ENCODE data around the gene ANXA3. TPM values are rescaled to one million over a fixed set of nuclear protein-coding genes. Genes with fewer than 3 reads are reported as not detected.
"Not testable (repeated sequence)": the region's sequence is repeated elsewhere in the genome, so short reads cannot be mapped to it uniquely, and the experiment has no call there.

Gene ANXA3
- polyA plus RNA-seq, 3 donors: 0.31 to 0.64 (median 0.55) TPM

DNA sequence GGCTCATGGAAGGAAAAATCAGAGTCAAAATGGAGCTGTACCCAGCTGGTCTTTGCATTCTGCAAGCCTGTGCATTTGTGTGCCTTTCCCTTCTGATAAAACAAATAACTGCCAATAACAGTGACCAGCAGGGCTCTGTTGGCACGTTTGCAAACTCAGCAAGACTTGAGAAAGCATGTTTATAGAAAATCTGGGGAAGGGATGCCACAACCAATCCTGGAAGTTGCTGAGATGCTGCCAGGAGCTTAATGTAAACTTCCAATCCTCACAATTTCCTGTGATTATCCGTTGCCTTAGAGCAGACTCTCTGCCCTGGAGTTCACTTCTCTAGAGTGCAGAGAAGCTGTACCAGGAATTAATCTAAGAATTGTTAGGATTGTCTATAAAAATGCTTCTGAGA, 6.9 kb upstream of the ANXA3 start:
- no peak overlapping the region for H2AFZ ChIP-seq (ENCODE audit: insufficient read depth, low read depth, low read length, poor library complexity, severe bottlenecking)
- no peak overlapping the region for H3K27ac ChIP-seq (ENCODE audit: low read depth in 1 of 2, low read length in 2 of 2)
- Mint-ChIP-seq H3K36me3 (no peaks in the 10 kb centered on the region), H3K27me3 (ENCODE audit: low read depth in 3 of 3) (peaks cover 0 to 1% (median under 1%) of the 10 kb centered on the region in 3 donors), H3K4me1 (no peaks in the 10 kb centered on the region), H3K9me3 (peaks cover 3 to 17% (median 11%) of the 10 kb centered on the region in 7 donors), H3K4me3 (no peak overlapping the region), H3K27ac (no peak overlapping the region)
- H4K20me1 ChIP-seq (ENCODE audit: insufficient read depth, low read length): no peaks in the 10 kb centered on the region
- H3K36me3 ChIP-seq (replicated peaks in 1 of 2; ENCODE audit: control insufficient read depth in 1 of 2, insufficient read depth in 2 of 2, low read length in 2 of 2): no peaks in the 10 kb centered on the region
- H3K4me1 ChIP-seq (ENCODE audit: control insufficient read depth in 1 of 2, insufficient read depth in 2 of 2, low read length in 2 of 2): no peaks in the 10 kb centered on the region
- 100% methylated on average over 1 of the region's 2 CpGs for WGBS (ENCODE audit: insufficient coverage)
- no peaks in the 10 kb centered on the region for H3K9me3 ChIP-seq (replicated peaks in 1 of 2; ENCODE audit: control insufficient read depth in 1 of 2, insufficient read depth in 1 of 2, low read length in 2 of 2)
- no peak for DNase-seq
- H3K79me2 ChIP-seq (ENCODE audit: insufficient read depth, low read length): no peaks in the 10 kb centered on the region
- no peak overlapping the region for H3K4me2 ChIP-seq (replicated peaks; ENCODE audit: extremely low read depth, low read length, poor library complexity, severe bottlenecking)
- no peak overlapping the region for H3K9ac ChIP-seq (ENCODE audit: insufficient read depth, low read length, poor library complexity, severe bottlenecking)
- intact Hi-C loops (cut with micrococcal nuclease): no loop called here
- H3K4me3 ChIP-seq (replicated peaks in 1 of 3; ENCODE audit: low read depth in 2 of 3, low read length in 3 of 3): no peak overlapping the region
- peaks cover 2% of the 10 kb centered on the region in 2 donors for H3K27me3 ChIP-seq (ENCODE audit: control insufficient read depth in 2 of 2, insufficient read depth in 2 of 2, low read length in 2 of 2)
- TF ChIP-seq, protein P1, sequence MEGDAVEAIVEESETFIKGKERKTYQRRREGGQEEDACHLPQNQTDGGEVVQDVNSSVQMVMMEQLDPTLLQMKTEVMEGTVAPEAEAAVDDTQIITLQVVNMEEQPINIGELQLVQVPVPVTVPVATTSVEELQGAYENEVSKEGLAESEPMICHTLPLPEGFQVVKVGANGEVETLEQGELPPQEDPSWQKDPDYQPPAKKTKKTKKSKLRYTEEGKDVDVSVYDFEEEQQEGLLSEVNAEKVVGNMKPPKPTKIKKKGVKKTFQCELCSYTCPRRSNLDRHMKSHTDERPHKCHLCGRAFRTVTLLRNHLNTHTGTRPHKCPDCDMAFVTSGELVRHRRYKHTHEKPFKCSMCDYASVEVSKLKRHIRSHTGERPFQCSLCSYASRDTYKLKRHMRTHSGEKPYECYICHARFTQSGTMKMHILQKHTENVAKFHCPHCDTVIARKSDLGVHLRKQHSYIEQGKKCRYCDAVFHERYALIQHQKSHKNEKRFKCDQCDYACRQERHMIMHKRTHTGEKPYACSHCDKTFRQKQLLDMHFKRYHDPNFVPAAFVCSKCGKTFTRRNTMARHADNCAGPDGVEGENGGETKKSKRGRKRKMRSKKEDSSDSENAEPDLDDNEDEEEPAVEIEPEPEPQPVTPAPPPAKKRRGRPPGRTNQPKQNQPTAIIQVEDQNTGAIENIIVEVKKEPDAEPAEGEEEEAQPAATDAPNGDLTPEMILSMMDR (IDR thresholded peaks at IDR 0.05): no peak

DNA sequence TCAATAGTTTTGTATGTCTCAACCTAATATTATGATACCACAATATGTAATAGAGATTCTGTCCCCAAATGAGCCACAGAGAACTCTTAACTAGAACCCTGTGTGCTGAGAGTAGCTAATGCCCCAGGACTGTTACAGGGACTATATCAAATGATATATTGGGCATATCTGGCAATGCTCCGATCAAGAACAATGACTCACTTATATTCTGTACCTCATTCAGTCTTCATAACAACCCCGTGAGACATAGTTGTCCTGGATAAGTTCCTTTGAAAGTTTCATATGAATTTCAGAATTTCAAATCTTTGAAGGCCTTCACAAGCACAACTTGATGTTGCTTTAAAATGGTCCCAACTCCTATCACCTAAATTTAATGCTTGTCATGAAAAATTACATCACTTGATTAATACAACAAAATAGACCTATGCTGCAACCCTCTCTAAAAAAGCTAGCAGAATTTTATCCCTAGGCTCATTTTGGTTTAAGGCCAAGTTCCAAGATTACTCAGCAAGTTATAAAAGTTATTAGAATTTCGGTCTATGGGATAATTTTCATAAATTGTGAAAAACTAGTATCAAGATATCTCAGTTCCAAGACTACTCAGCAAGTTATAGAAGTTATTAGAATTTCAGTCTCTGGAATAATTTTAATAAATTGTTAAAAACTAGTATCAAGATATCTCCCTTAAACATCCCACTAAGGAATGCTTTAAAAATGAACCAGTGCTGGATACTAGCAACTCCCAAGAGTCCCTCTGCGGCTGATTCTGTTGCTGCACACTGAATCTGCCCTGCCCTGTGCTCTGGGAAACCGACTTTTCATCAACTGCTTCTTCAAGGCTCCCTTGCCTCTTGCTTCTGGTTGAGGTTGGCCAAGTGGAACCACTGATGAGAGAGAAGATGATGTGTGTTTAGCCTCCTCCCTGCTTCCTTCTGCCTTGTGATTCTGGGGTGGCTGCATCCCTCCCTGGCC, 6.0 kb upstream of the ANXA3 start:
- peaks cover 8 to 10% (median 9%) of the 10 kb centered on the region in 3 donors for H3K27me3 Mint-ChIP-seq (ENCODE audit: low read depth in 3 of 3)
- Histone ChIP-seq H3K4me1 (ENCODE audit: control insufficient read depth in 1 of 2, insufficient read depth in 2 of 2, low read length in 2 of 2) (no peaks in the 10 kb centered on the region), H2AFZ (ENCODE audit: insufficient read depth, low read depth, low read length, poor library complexity, severe bottlenecking) (no peak overlapping the region), H3K79me2 (ENCODE audit: insufficient read depth, low read length) (no peaks in the 10 kb centered on the region), H3K27me3 (ENCODE audit: control insufficient read depth in 2 of 2, insufficient read depth in 2 of 2, low read length in 2 of 2) (peaks cover 10 to 11% of the 10 kb centered on the region in 2 donors), H3K27ac (ENCODE audit: low read depth in 1 of 2, low read length in 2 of 2) (no peak overlapping the region), H3K4me3 (replicated peaks in 1 of 3; ENCODE audit: low read depth in 2 of 3, low read length in 3 of 3) (no peak overlapping the region), H3K9ac (ENCODE audit: insufficient read depth, low read length, poor library complexity, severe bottlenecking) (no peak overlapping the region), H3K9me3 (replicated peaks in 1 of 2; ENCODE audit: control insufficient read depth in 1 of 2, insufficient read depth in 1 of 2, low read length in 2 of 2) (no peaks in the 10 kb centered on the region), H4K20me1 (ENCODE audit: insufficient read depth, low read length) (no peaks in the 10 kb centered on the region), H3K4me2 (replicated peaks; ENCODE audit: extremely low read depth, low read length, poor library complexity, severe bottlenecking) (no peak overlapping the region), H3K36me3 (replicated peaks in 1 of 2; ENCODE audit: control insufficient read depth in 1 of 2, insufficient read depth in 2 of 2, low read length in 2 of 2) (no peaks in the 10 kb centered on the region)
- H3K36me3 Mint-ChIP-seq: no peaks in the 10 kb centered on the region
- 100% methylated on average over 2 of the region's 5 CpGs for WGBS (ENCODE audit: insufficient coverage)
- no peak overlapping the region for H3K27ac Mint-ChIP-seq
- H3K4me3 Mint-ChIP-seq: no peak overlapping the region
- H3K9me3 Mint-ChIP-seq: peaks cover 3 to 15% (median 9%) of the 10 kb centered on the region in 7 donors
- H3K4me1 Mint-ChIP-seq: no peaks in the 10 kb centered on the region
- TF ChIP-seq, protein P1 (IDR thresholded peaks at IDR 0.05): no peak
- intact Hi-C loops (cut with micrococcal nuclease): no loop called here
- no peak for DNase-seq

DNA sequence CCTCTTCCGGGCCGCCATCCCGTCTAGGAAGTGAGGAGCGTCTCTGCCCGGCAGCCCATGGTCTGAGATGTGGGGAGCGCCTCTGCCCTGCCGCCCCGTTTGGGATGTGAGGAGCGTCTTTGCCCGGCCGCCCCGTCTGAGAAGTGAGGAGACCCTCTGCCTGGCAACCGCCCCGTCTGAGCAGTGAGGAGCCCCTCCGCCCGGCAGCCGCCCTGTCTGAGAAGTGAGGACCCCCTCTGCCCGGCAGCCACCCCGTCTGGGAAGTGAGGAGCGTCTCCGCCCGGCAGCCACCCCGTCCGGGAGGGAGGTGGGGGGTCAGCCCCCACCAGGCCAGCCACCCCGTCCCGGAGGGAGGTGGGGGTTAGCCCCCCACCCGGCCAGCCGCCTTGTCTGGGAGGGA, 3.7 kb upstream of the ANXA3 start:
- intact Hi-C loops (cut with micrococcal nuclease); H4K20me1 ChIP-seq (ENCODE audit: insufficient read depth, low read length); H2AFZ ChIP-seq (ENCODE audit: insufficient read depth, low read depth, low read length, poor library complexity, severe bottlenecking); H3K27ac ChIP-seq (ENCODE audit: low read depth in 1 of 2, low read length in 2 of 2); H3K4me3 Mint-ChIP-seq; H3K27ac Mint-ChIP-seq; H3K4me2 ChIP-seq (replicated peaks; ENCODE audit: extremely low read depth, low read length, poor library complexity, severe bottlenecking); DNase-seq; H3K36me3 ChIP-seq (replicated peaks in 1 of 2; ENCODE audit: control insufficient read depth in 1 of 2, insufficient read depth in 2 of 2, low read length in 2 of 2); H3K36me3 Mint-ChIP-seq; H3K9me3 ChIP-seq (replicated peaks in 1 of 2; ENCODE audit: control insufficient read depth in 1 of 2, insufficient read depth in 1 of 2, low read length in 2 of 2); H3K79me2 ChIP-seq (ENCODE audit: insufficient read depth, low read length); H3K4me3 ChIP-seq (replicated peaks in 1 of 3; ENCODE audit: low read depth in 2 of 3, low read length in 3 of 3); H3K9ac ChIP-seq (ENCODE audit: insufficient read depth, low read length, poor library complexity, severe bottlenecking): not testable (repeated sequence)
- Histone ChIP-seq H3K27me3 (ENCODE audit: control insufficient read depth in 2 of 2, insufficient read depth in 2 of 2, low read length in 2 of 2) (peaks cover 18 to 30% of the 10 kb centered on the region in 2 donors), H3K4me1 (ENCODE audit: control insufficient read depth in 1 of 2, insufficient read depth in 2 of 2, low read length in 2 of 2) (peaks cover 18 to 19% of the 10 kb centered on the region in 2 donors)
- Mint-ChIP-seq H3K9me3 (peaks cover 0 to 19% (median 7%) of the 10 kb centered on the region in 7 donors), H3K27me3 (ENCODE audit: low read depth in 3 of 3) (peaks cover 15 to 31% (median 22%) of the 10 kb centered on the region in 3 donors), H3K4me1 (peaks cover 17% of the 10 kb centered on the region)
- WGBS (ENCODE audit: insufficient coverage): 97% methylated on average over 17 of the region's 28 CpGs
